T-helper 2 cell treated with Interferon-gamma antibody and Interleukin-4, amounts not matched to agents 5 μg/mL and 100 μg/mL, for 36 hours (primary cell): ENCODE results near the gene KCNAB1.
A peak's percentile ranks its signal among the peaks of the same experiment; 100 is the strongest.

Source experiments
- DNase-seq: peaks from one replicate; pipeline ENCODE4 v3.0.0; 2021; ENCODE audit warnings: low spot score
- H3K27ac Mint-ChIP-seq: one replicate; pipeline ENCODE4 v1.8.0; 2021; ENCODE audit warnings: mild to moderate bottlenecking, mixed read lengths
- H3K27me3 Mint-ChIP-seq: one replicate; pipeline ENCODE4 v1.8.0; 2021; ENCODE audit warnings: low read depth, mixed read lengths
- H3K36me3 Mint-ChIP-seq: one replicate; pipeline ENCODE4 v1.8.0; 2021; ENCODE audit warnings: low read depth, mixed read lengths
- H3K4me1 Mint-ChIP-seq: one replicate; pipeline ENCODE4 v1.8.0; 2021; ENCODE audit warnings: low read depth, mixed read lengths
- H3K4me3 Mint-ChIP-seq: one replicate; pipeline ENCODE4 v1.8.0; 2022; ENCODE audit warnings: mild to moderate bottlenecking, moderate library complexity, mixed read lengths
- H3K9me3 Mint-ChIP-seq: one replicate; pipeline ENCODE4 v1.8.0; 2021; ENCODE audit warnings: mixed read lengths

The KCNAB1 gene

GRCh38 chr3:156148946-156149381, 28.6 kb downstream of the KCNAB1 start:
- H3K4me3 Mint-ChIP-seq = no peak overlapping the region
- no peak for DNase-seq
- no peaks in the 10 kb centered on the region for H3K9me3 Mint-ChIP-seq
- no peak overlapping the region for H3K27ac Mint-ChIP-seq
- no peaks in the 10 kb centered on the region for H3K36me3 Mint-ChIP-seq
- peaks cover 3% of the 10 kb centered on the region for H3K4me1 Mint-ChIP-seq
- H3K27me3 Mint-ChIP-seq = peaks cover 33% of the 10 kb centered on the region

- peaks cover 3% of the 10 kb centered on the region for H3K4me1 Mint-ChIP-seq
- no peak overlapping the region for H3K4me3 Mint-ChIP-seq
- DNase-seq = no peak
- H3K9me3 Mint-ChIP-seq = no peaks in the 10 kb centered on the region
- H3K27me3 Mint-ChIP-seq = peaks cover 24% of the 10 kb centered on the region
- H3K27ac Mint-ChIP-seq = no peak overlapping the region
- H3K36me3 Mint-ChIP-seq = no peaks in the 10 kb centered on the region
Observed at GRCh38 chr3:156149876-156150275, 29.5 kb downstream of the KCNAB1 start.

DNA sequence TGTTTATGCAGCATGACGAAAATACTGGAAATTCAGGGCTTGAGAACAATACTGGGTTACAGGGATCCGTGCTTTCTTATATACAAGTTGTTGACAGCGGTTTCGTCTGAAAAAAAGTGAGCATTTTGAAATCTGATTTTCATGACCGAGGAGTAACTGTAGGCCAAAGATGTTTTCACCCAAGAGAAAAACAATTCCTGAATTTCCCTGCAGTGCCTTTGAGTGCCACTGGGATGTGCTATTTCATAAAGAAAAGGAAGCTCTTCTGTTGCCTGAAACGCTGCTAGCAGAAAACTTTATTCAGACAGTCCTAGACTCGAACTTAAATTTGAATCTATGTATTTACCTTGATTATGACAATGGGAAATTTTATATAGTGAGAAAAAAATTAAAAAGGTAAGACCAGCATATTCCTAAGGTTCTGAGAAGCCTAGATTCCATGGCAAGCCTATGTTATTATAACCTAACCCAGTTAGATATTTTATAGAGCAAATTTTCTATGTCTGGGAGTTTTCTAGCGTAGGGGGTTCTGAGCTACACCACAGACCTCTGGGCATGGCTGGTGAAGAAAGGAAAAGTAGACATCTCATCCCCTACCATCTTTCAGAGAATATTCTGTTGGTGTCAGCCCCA, 30.2 kb downstream of the KCNAB1 start:
- H3K4me1 Mint-ChIP-seq = peaks cover 3% of the 10 kb centered on the region
- H3K36me3 Mint-ChIP-seq = no peaks in the 10 kb centered on the region
- DNase-seq = no peak
- no peak overlapping the region for H3K4me3 Mint-ChIP-seq
- no peaks in the 10 kb centered on the region for H3K9me3 Mint-ChIP-seq
- peaks cover 20% of the 10 kb centered on the region for H3K27me3 Mint-ChIP-seq
- H3K27ac Mint-ChIP-seq = no peak overlapping the region

DNA sequence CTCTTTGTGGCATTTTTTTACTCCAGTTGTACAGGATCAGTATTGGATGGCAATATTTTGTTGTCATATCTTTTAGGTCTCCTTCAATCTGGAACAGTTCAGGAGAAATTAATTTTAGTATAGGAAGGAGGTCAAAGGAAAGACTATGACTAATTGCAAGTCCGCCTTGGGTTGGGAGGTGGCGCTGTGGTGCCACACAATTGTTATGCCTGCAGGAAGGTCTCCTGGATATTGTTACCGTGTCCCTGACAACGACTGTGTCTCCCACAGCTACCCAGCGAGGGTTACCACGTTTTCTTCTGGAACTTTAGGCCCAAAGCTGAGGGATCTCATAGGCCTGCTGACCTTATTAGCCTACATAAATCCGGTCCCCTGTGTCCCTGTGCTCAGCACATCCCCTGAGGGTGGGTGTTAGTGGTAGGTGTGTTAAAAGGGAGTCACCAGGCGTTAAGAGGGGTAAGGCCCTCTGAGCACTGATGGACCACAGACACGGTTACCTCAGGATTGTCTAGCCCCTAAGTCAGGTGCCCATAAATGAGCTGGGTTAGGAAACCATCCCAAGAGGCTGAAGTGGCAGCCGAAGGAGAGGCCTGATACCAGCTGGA, 31.5 kb downstream of the KCNAB1 start:
- peak; percentile 21 for DNase-seq
- Mint-ChIP-seq H3K9me3 (no peaks in the 10 kb centered on the region), H3K4me1 (peaks cover 3% of the 10 kb centered on the region), H3K36me3 (no peaks in the 10 kb centered on the region), H3K4me3 (no peak overlapping the region), H3K27me3 (peaks cover 17% of the 10 kb centered on the region), H3K27ac (no peak overlapping the region)

DNA sequence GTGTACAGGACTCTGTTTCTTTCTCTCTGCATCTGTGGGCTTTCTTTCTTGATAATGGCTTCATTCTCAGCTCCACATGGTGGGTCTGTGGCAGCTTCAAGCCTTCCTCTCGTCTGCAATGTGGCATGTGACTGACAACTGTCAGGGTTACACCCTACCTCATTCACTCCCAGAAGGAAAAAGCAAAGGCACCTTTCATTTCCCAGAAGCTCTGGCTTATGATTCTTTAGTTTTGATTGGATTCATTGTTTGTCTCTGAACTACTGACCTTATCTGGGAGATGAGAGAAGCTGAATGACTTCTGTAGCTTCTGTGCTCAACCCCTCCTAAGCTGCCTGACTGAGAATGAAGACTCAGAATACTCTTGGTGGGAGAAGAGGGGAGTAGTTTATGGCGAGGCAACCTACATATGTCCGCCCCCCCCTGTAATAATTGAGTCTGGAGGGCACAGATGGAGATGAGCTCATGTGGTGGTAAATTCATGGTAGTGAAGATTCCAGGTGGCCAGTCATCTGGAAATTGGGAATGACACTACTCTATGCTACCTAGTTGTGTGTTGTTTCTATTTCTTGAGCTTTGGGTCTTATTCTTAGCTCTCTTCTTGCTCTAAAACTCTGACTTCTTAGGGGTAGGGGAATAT, 38.4 kb downstream of the KCNAB1 start:
- Mint-ChIP-seq H3K4me3 (no peak overlapping the region), H3K27me3 (peaks cover 12% of the 10 kb centered on the region), H3K4me1 (peaks cover 8% of the 10 kb centered on the region), H3K27ac (no peak overlapping the region), H3K9me3 (no peaks in the 10 kb centered on the region), H3K36me3 (no peaks in the 10 kb centered on the region)
- no peak for DNase-seq

DNA sequence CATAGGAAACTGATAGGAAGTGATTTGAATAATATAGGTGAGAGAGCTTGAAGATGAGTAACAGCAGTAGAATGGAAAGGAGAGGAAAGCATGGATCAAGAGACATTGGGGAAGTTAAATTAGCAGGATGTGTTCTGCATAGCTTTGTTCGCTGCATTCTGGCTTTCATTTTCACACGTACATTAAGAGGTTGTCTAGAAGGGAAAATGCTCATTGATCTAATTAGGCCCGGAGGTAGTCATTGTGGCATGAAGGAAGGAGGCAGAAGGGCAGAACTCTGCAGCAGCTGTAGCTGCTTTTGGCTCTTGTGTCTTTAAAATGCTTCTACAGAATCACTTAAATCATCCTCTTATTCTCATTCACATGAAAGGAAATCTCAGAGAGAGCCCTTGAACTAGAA, 40.3 kb downstream of the KCNAB1 start:
- H3K9me3 Mint-ChIP-seq = no peaks in the 10 kb centered on the region
- peaks cover 8% of the 10 kb centered on the region for H3K4me1 Mint-ChIP-seq
- no peak for DNase-seq
- no peak overlapping the region for H3K27ac Mint-ChIP-seq
- peak overlapping the region; percentile 8 for H3K4me3 Mint-ChIP-seq
- H3K27me3 Mint-ChIP-seq = peaks cover 9% of the 10 kb centered on the region
- H3K36me3 Mint-ChIP-seq = no peaks in the 10 kb centered on the region

GRCh38 chr3:156161172-156161571, 40.8 kb downstream of the KCNAB1 start:
- no peak overlapping the region for H3K4me3 Mint-ChIP-seq
- peaks cover 8% of the 10 kb centered on the region for H3K4me1 Mint-ChIP-seq
- no peaks in the 10 kb centered on the region for H3K9me3 Mint-ChIP-seq
- no peak for DNase-seq
- no peak overlapping the region for H3K27ac Mint-ChIP-seq
- H3K36me3 Mint-ChIP-seq = no peaks in the 10 kb centered on the region
- H3K27me3 Mint-ChIP-seq = peaks cover 9% of the 10 kb centered on the region

DNA sequence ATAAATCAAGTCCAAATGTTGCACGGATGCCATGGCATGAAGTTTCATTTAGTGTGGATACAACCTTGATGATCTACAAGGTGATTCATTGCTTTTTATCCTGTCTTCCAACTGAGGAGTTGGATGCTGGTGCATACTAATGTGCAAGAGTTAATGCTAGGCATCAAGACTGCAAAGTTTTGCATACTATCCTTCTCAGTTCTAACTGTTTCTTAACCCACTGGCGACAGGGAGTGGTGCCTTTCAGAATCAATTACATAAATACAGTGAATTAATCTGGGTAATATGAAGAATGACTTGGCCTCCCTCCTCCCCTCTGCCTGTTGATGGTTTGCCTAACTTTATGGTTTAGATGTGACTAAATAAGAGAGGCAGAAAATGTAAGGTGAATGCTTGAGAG, 43.5 kb downstream of the KCNAB1 start:
- Mint-ChIP-seq H3K4me3 (no peak overlapping the region), H3K36me3 (no peaks in the 10 kb centered on the region), H3K4me1 (peaks cover 8% of the 10 kb centered on the region), H3K27me3 (peaks cover 6% of the 10 kb centered on the region), H3K9me3 (no peaks in the 10 kb centered on the region), H3K27ac (no peak overlapping the region)
- DNase-seq = no peak

GRCh38 chr3:156166808-156167207, 46.4 kb downstream of the KCNAB1 start:
- H3K9me3 Mint-ChIP-seq = no peaks in the 10 kb centered on the region
- no peak for DNase-seq
- H3K27ac Mint-ChIP-seq = no peak overlapping the region
- no peak overlapping the region for H3K4me3 Mint-ChIP-seq
- no peaks in the 10 kb centered on the region for H3K4me1 Mint-ChIP-seq
- no peaks in the 10 kb centered on the region for H3K36me3 Mint-ChIP-seq
- H3K27me3 Mint-ChIP-seq = peaks cover 3% of the 10 kb centered on the region

DNA sequence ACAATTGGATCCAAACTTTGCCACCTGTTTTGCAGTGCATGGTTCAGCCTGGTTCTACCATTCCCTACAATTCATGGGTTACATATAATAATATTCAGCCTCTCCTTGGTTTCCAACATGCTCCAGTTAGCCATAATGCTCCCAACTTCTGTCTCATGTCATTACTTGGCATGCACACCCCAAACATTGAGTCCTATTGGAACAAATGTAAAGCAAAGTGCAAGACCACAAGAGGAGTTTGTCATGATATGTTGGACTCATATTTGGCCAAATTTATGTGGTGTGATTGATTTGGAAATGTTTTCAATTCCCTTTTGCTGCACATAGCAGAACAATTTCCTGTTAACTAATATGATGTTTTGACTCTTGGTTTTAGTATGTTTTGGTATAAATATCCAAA, 50.2 kb downstream of the KCNAB1 start:
- H3K4me1 Mint-ChIP-seq = no peaks in the 10 kb centered on the region
- no peaks in the 10 kb centered on the region for H3K9me3 Mint-ChIP-seq
- H3K27ac Mint-ChIP-seq = no peak overlapping the region
- no peaks in the 10 kb centered on the region for H3K36me3 Mint-ChIP-seq
- no peak for DNase-seq
- no peak overlapping the region for H3K4me3 Mint-ChIP-seq
- peaks cover 3% of the 10 kb centered on the region for H3K27me3 Mint-ChIP-seq

- DNase-seq = no peak
- peaks cover 3% of the 10 kb centered on the region for H3K27me3 Mint-ChIP-seq
- H3K4me3 Mint-ChIP-seq = no peak overlapping the region
- no peaks in the 10 kb centered on the region for H3K9me3 Mint-ChIP-seq
- no peak overlapping the region for H3K27ac Mint-ChIP-seq
- H3K36me3 Mint-ChIP-seq = no peaks in the 10 kb centered on the region
- no peaks in the 10 kb centered on the region for H3K4me1 Mint-ChIP-seq
Observed at GRCh38 chr3:156171281-156172267, 51.2 kb downstream of the KCNAB1 start.

DNA sequence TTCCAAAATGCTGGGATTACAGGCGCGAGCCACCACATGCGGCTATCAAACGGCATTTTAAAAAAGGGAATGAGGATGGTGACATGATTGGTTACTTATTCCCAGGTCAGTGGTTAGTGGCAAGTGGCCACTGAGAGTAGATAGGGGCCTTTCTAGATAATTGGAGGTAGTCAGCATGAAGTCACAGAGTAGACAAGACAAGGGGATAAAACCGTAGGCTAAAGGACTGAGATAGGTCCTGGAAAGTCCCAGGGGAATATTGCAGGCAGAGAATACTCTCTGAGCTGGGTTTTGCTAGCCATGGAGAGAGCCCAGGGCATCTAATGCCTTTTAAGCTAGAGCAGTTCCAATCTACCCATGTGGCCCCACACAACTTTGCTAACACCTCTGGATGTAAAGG, 52.2 kb downstream of the KCNAB1 start:
- Mint-ChIP-seq H3K27me3 (no peaks in the 10 kb centered on the region), H3K27ac (no peak overlapping the region), H3K9me3 (no peaks in the 10 kb centered on the region), H3K4me3 (no peak overlapping the region), H3K36me3 (no peaks in the 10 kb centered on the region), H3K4me1 (no peaks in the 10 kb centered on the region)
- no peak for DNase-seq

DNA sequence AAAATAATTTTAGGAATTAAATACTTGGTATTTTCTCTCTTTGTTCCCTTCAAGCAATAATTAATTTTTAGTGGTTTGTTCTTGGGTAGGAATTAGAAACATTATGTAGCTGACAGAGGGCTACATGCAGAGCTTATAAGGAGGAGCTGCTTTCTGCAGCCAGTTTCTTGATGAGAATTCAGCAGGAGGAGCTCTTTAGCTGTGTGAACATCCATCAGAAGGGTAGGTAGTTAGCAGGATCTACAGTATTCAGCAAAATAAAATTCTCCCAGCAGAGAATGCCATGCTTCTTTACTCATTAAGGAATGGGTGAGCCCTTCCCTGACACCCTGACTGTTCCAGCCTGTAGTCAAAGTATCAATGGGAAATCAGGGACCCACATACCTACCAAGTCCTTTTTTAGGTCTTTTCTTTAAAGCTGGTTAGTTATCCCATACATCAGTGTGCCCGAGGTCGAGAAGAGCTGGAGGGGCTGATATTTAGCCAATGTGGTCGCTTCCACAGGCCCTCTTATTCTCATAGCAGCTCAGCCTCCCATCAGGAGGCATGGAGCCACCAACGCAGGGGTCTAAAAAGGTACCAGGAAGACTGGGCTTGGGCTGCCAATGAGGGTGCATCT, 54.0 kb downstream of the KCNAB1 start:
- no peaks in the 10 kb centered on the region for H3K9me3 Mint-ChIP-seq
- no peaks in the 10 kb centered on the region for H3K4me1 Mint-ChIP-seq
- H3K27me3 Mint-ChIP-seq = no peaks in the 10 kb centered on the region
- no peak for DNase-seq
- H3K27ac Mint-ChIP-seq = no peak overlapping the region
- no peaks in the 10 kb centered on the region for H3K36me3 Mint-ChIP-seq
- H3K4me3 Mint-ChIP-seq = no peak overlapping the region
